Caco-2 (cell line): ENCODE results near the gene POLD1. TPM values are rescaled to one million over a fixed set of nuclear protein-coding genes. Genes with fewer than 3 reads are reported as not detected.
"Not testable (repeated sequence)": the region's sequence is repeated elsewhere in the genome, so short reads cannot be mapped to it uniquely, and the experiment has no call there.

Experiments used
- BruUV-seq: library from RNA; stranded (reverse); fragments of 400-500 nt; replicated peaks from 2 replicates; lab custom pipeline; 2021; lab: Mats Ljungman, UMichigan
- CTCF ChIA-PET: fragments of 300-600 bp; sonication (Branson Sonifier 250); formaldehyde crosslinking; loops from one replicate; lab custom pipeline; 2022; ENCODE audit warnings: antibody characterized with exemption; lab: Charles Lee
- POLR2A ChIA-PET: fragments of 300-600 bp; sonication (Branson Sonifier 250); formaldehyde crosslinking; loops from one replicate; lab custom pipeline; 2022; ENCODE audit warnings: antibody characterized with exemption; lab: Charles Lee
- DNase-seq, 2 experiments: peaks; one replicate each; pipeline versions ENCODE4 v3.0.0 to v3.0.0-alpha.2; 2020 to 2022
- H3K27me3 ChIP-seq: replicated peaks from 2 replicates; pipeline ENCODE4 v1.6.0; 2011; ENCODE audit warnings: low read length; ENCODE audit not compliant: control insufficient read depth, insufficient read depth
- H3K36me3 ChIP-seq: 2 replicates; pipeline ENCODE4 v1.5.1; 2011; ENCODE audit warnings: low read length; ENCODE audit not compliant: control insufficient read depth, insufficient read depth
- H3K4me1 ChIP-seq: fragments of 250-450 bp; sonication (Bioruptor Pico); 2 replicates; pipeline ENCODE4 v1.5.1; 2020; ENCODE audit warnings: mild to moderate bottlenecking
- H3K4me3 ChIP-seq: 2 replicates; pipeline ENCODE4 v1.5.1; 2011; ENCODE audit warnings: low read depth, mild to moderate bottlenecking, control low read depth, low read length
- H3K9me3 ChIP-seq: fragments of 250-450 bp; sonication (Bioruptor Pico); 2 replicates; pipeline ENCODE4 v1.5.1; 2020; ENCODE audit warnings: mild to moderate bottlenecking, moderate library complexity
- H3K27ac Mint-ChIP-seq: one replicate; pipeline ENCODE4 v1.8.0; 2022; ENCODE audit warnings: mixed read lengths; ENCODE audit not compliant: unreplicated experiment
- H3K27me3 Mint-ChIP-seq: one replicate; pipeline ENCODE4 v1.8.0; 2022; ENCODE audit warnings: mixed read lengths; ENCODE audit not compliant: insufficient read depth, unreplicated experiment
- H3K36me3 Mint-ChIP-seq: one replicate; pipeline ENCODE4 v1.8.0; 2022; ENCODE audit warnings: mild to moderate bottlenecking, mixed read lengths; ENCODE audit not compliant: insufficient read depth, unreplicated experiment
- H3K4me1 Mint-ChIP-seq: one replicate; pipeline ENCODE4 v1.8.0; 2022; ENCODE audit warnings: low read depth, mixed read lengths; ENCODE audit not compliant: unreplicated experiment
- H3K4me3 Mint-ChIP-seq: one replicate; pipeline ENCODE4 v1.8.0; 2022; ENCODE audit warnings: mild to moderate bottlenecking, moderate library complexity, mixed read lengths; ENCODE audit not compliant: unreplicated experiment
- H3K9me3 Mint-ChIP-seq: one replicate; pipeline ENCODE4 v1.8.0; 2022; ENCODE audit warnings: mixed read lengths; ENCODE audit not compliant: unreplicated experiment
- CTCF ChIP-seq, 2 experiments: fragments of 200-600 bp in 1 of 2; IDR thresholded peaks; 1 replicate in 1 of 2; 2 replicates in 1 of 2; pipeline versions ENCODE4 v1.5.1 to v1.8.0; 2011 to 2022; ENCODE audit warnings: antibody characterized with exemption in 1 of 2, control low read depth in 1 of 2, inconsistent platforms in 1 of 2, low read depth in 1 of 2, low read length in 1 of 2, mild to moderate bottlenecking in 1 of 2, moderate library complexity in 1 of 2; ENCODE audit not compliant: insufficient read depth in 1 of 2, severe bottlenecking in 1 of 2, unreplicated experiment in 1 of 2
- intact Hi-C: fragments of 100-400 bp; cut with micrococcal nuclease; formaldehyde crosslinking; loops from one replicate; pipeline ENCODE4 v1.10.0; 2022; ENCODE audit not compliant: unreplicated experiment
- total RNA-seq: library from RNA; stranded (reverse); gene quantifications from 2 replicates; pipeline ENCODE4 v1.2.3, GENCODE V29; 2022

POLD1 gene
- total RNA-seq, 1 experiment from 2014 or later: 128 TPM

GRCh38 chr19:50340331-50340730, 43.8 kb upstream of the POLD1 start:
- no peaks in the 10 kb centered on the region for H3K27me3 Mint-ChIP-seq
- no peak for TF ChIP-seq CTCF (IDR thresholded peaks at IDR 0.05; ENCODE audit: insufficient read depth in 1 of 2, low read depth in 1 of 2, low read length in 1 of 2, severe bottlenecking in 1 of 2, unreplicated experiment in 1 of 2)
- DNase-seq: no peak
- ChIA-PET POLR2A (no interaction called here), CTCF (no interaction called here)
- H3K27ac Mint-ChIP-seq: no peak overlapping the region
- Histone ChIP-seq H3K4me1 (no peaks in the 10 kb centered on the region), H3K27me3 (no peaks in the 10 kb centered on the region), H3K9me3 (peaks cover 4% of the 10 kb centered on the region; the same call in 1 of the 2 replicates), H3K36me3 (no peaks in the 10 kb centered on the region; the same call in 1 of the 2 replicates), H3K4me3 (no peak overlapping the region)
- no peak overlapping the region for H3K4me3 Mint-ChIP-seq
- H3K9me3 Mint-ChIP-seq: peaks cover 10% of the 10 kb centered on the region
- H3K36me3 Mint-ChIP-seq: no peaks in the 10 kb centered on the region
- intact Hi-C loops: no loop called here
- H3K4me1 Mint-ChIP-seq: peaks cover 6% of the 10 kb centered on the region
- no TSS peak for BruUV-seq

- Mint-ChIP-seq H3K27me3 (no peaks in the 10 kb centered on the region), H3K36me3 (peaks cover 6% of the 10 kb centered on the region), H3K27ac (no peak overlapping the region), H3K4me3 (no peak overlapping the region), H3K4me1 (peaks cover 2% of the 10 kb centered on the region), H3K9me3 (peaks cover 10% of the 10 kb centered on the region)
- BruUV-seq: no TSS peak
- intact Hi-C loops: no loop called here
- no peak for TF ChIP-seq CTCF (IDR thresholded peaks at IDR 0.05; ENCODE audit: insufficient read depth in 1 of 2, low read depth in 1 of 2, low read length in 1 of 2, severe bottlenecking in 1 of 2, unreplicated experiment in 1 of 2)
- no peak for DNase-seq
- H3K4me1 ChIP-seq: no peaks in the 10 kb centered on the region
- H3K27me3 ChIP-seq: no peaks in the 10 kb centered on the region
- no peaks in the 10 kb centered on the region; the same call in 1 of the 2 replicates for H3K36me3 ChIP-seq
- no peak overlapping the region for H3K4me3 ChIP-seq
- peaks cover 4% of the 10 kb centered on the region; the same call in 1 of the 2 replicates for H3K9me3 ChIP-seq
- ChIA-PET POLR2A (no interaction called here), CTCF (no interaction called here)
Measured at GRCh38 chr19:50341091-50341564, 43.0 kb upstream of the POLD1 start.

- no TSS peak for BruUV-seq
- peaks cover 10% of the 10 kb centered on the region for H3K9me3 Mint-ChIP-seq
- no peaks in the 10 kb centered on the region for H3K27me3 Mint-ChIP-seq
- no peak for DNase-seq
- H3K36me3 Mint-ChIP-seq: peaks cover 13% of the 10 kb centered on the region
- H3K9me3 ChIP-seq: peaks cover 4% of the 10 kb centered on the region; the same call in 1 of the 2 replicates
- CTCF ChIA-PET: no interaction called here
- H3K4me3 Mint-ChIP-seq: no peak overlapping the region
- POLR2A ChIA-PET: no interaction called here
- no peak overlapping the region for H3K27ac Mint-ChIP-seq
- H3K36me3 ChIP-seq: no peaks in the 10 kb centered on the region; the same call in 1 of the 2 replicates
- no peak overlapping the region for H3K4me3 ChIP-seq
- no peaks in the 10 kb centered on the region for H3K27me3 ChIP-seq
- intact Hi-C loops: no loop called here
- no peak for TF ChIP-seq CTCF (IDR thresholded peaks at IDR 0.05; ENCODE audit: insufficient read depth in 1 of 2, low read depth in 1 of 2, low read length in 1 of 2, severe bottlenecking in 1 of 2, unreplicated experiment in 1 of 2)
- H3K4me1 Mint-ChIP-seq: peaks cover 26% of the 10 kb centered on the region
- H3K4me1 ChIP-seq: peaks cover 18% of the 10 kb centered on the region
Measured at GRCh38 chr19:50344661-50345318, 39.4 kb upstream of the POLD1 start.

GRCh38 chr19:50347089-50347581, 37.0 kb upstream of the POLD1 start:
- BruUV-seq, H3K9me3 Mint-ChIP-seq, H3K27me3 ChIP-seq, intact Hi-C loops, H3K36me3 ChIP-seq, H3K27me3 Mint-ChIP-seq, H3K4me3 ChIP-seq, H3K9me3 ChIP-seq, CTCF ChIA-PET: not testable (repeated sequence)
- POLR2A ChIA-PET: interaction anchor here (1.2 kb wide), 1 partner anchor 14 kb away, joined by 7 read pairs; no protein-coding TSS in a partner anchor
- peaks cover 26% of the 10 kb centered on the region for H3K4me1 Mint-ChIP-seq
- H3K4me3 Mint-ChIP-seq: peak overlapping the region; percentile 21
- peak in 1 of 2 experiments; percentile 37 for DNase-seq
- H3K4me1 ChIP-seq: peaks cover 24% of the 10 kb centered on the region
- H3K27ac Mint-ChIP-seq: peak overlapping the region; percentile 25
- H3K36me3 Mint-ChIP-seq: peaks cover 13% of the 10 kb centered on the region
